ENCODE measurements around the gene KIF1B.

KIF1B gene

DNA sequence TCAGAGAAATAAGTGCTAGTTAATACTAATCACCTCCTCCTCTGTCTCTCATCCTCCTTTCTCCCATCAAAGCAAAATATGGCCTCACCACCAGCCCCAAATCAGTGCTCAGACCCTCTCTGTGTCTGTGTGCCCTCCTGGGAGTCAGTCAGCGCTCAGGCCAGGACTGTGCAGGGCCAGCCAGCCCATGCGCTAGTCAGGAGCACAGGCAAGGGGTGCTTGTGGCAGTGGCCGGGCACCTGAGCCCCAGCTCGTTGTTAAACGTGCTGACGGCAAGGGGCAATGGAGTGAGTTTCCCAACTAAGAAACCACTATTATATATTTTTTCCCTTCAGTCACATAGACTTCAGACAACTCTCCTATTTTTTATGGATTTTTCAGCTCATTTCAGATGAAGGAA lies 169.3 kb downstream of the KIF1B start:
- Histone ChIP-seq H2BK12ac (ENCODE audit: low read length) (no peak overlapping the region), H3K4me2 (ENCODE audit: insufficient read depth, low read length, poor library complexity, severe bottlenecking) (no peak overlapping the region), H3K4me1 (ENCODE audit: control insufficient read depth in 2 of 2, insufficient read depth in 1 of 2, low read depth in 1 of 2, low read length in 2 of 2) (peaks cover 0 to 11% of the 10 kb centered on the region in 2 donors), H3K9ac (ENCODE audit: low read depth, low read length, poor library complexity) (no peak overlapping the region), H4K91ac (ENCODE audit: low read depth, low read length, poor library complexity) (no peak overlapping the region), H2BK120ac (ENCODE audit: low read depth, low read length) (no peak overlapping the region), H3K4ac (ENCODE audit: low read length) (no peak overlapping the region), H2BK15ac (ENCODE audit: low read length) (no peak overlapping the region), H2AFZ (ENCODE audit: low read length) (no peak overlapping the region), H3K23ac (ENCODE audit: low read depth, low read length, poor library complexity) (no peak overlapping the region), H2BK5ac (ENCODE audit: low read length) (no peak overlapping the region), H4K8ac (ENCODE audit: low read depth, low read length) (no peak overlapping the region), H3K27me3 (ENCODE audit: control insufficient read depth in 3 of 3, insufficient read depth in 3 of 3, low read depth in 1 of 3, low read length in 3 of 3) (no peaks in the 10 kb centered on the region), H3K14ac (ENCODE audit: low read length) (no peak overlapping the region), H3K9me3 (replicated peaks in 1 of 2; ENCODE audit: control insufficient read depth in 2 of 2, insufficient read depth in 1 of 2, low read depth in 1 of 2, low read length in 2 of 2) (no peaks in the 10 kb centered on the region), H3K4me3 (ENCODE audit: low read length in 2 of 2) (no peak overlapping the region), H2AK5ac (ENCODE audit: low read depth, low read length) (no peak overlapping the region), H3K27ac (replicated peaks; ENCODE audit: low read length) (no peak overlapping the region), H3K18ac (ENCODE audit: low read length) (no peak overlapping the region), H3K79me1 (ENCODE audit: low read depth, low read length) (peaks cover 3% of the 10 kb centered on the region), H3K36me3 (replicated peaks in 1 of 2; ENCODE audit: control insufficient read depth in 2 of 2, insufficient read depth in 2 of 2, low read length in 2 of 2) (peaks cover 30 to 96% of the 10 kb centered on the region in 2 donors)
- DNase-seq (ENCODE audit: low spot score): no peak
- no CpG with 5 or more reads among the region's 6 CpGs for WGBS, 2 donors (ENCODE audit: extremely low coverage in 2 of 2, insufficient read length in 2 of 2, insufficient replicate concordance in 1 of 2)

DNA sequence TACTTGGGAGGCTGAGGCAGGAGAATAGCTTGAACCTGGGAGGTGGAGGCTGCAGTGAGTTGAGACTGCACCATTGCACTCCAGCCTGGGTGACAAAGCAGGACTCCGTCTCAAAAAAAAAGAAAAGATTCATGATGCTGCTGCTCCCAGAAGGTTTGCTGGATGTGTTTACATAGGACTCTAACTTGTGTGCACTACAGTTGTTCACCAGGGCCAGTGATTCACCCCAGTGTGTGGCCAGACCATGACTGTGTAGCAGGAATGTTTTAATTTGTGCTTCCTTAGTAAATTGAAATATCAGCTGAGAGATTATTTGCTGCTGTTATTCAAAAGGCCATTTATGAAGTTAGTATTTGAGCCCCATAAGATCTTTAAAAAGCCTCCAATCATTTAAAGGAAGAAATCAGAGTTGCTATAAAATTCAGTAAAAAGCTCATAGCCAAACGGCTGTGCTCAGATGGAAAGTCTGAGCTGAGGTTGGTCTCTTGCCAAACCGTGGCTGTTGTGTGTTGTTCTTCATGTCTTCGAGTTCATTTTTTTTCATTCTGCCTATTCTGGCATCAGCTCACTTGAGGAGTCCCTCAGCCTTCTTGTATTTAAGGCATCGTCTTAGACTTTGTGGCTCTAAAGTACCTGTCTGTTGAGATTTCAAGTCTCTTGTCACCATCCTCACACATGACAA lies 170.4 kb downstream of the KIF1B start:
- Histone ChIP-seq H3K18ac (ENCODE audit: low read length) (no peak overlapping the region), H2BK12ac (ENCODE audit: low read length) (no peak overlapping the region), H3K4me2 (ENCODE audit: insufficient read depth, low read length, poor library complexity, severe bottlenecking) (no peak overlapping the region), H3K14ac (ENCODE audit: low read length) (no peak overlapping the region), H3K9me3 (replicated peaks in 1 of 2; ENCODE audit: control insufficient read depth in 2 of 2, insufficient read depth in 1 of 2, low read depth in 1 of 2, low read length in 2 of 2) (no peaks in the 10 kb centered on the region), H2BK5ac (ENCODE audit: low read length) (no peak overlapping the region), H3K79me1 (ENCODE audit: low read depth, low read length) (peaks cover 3% of the 10 kb centered on the region), H3K9ac (ENCODE audit: low read depth, low read length, poor library complexity) (no peak overlapping the region), H2AFZ (ENCODE audit: low read length) (no peak overlapping the region), H4K8ac (ENCODE audit: low read depth, low read length) (no peak overlapping the region), H3K4ac (ENCODE audit: low read length) (no peak overlapping the region), H3K27me3 (ENCODE audit: control insufficient read depth in 3 of 3, insufficient read depth in 3 of 3, low read depth in 1 of 3, low read length in 3 of 3) (no peaks in the 10 kb centered on the region), H3K27ac (replicated peaks; ENCODE audit: low read length) (no peak overlapping the region), H2BK15ac (ENCODE audit: low read length) (no peak overlapping the region), H3K36me3 (replicated peaks in 1 of 2; ENCODE audit: control insufficient read depth in 2 of 2, insufficient read depth in 2 of 2, low read length in 2 of 2) (peaks cover 22 to 92% of the 10 kb centered on the region in 2 donors), H2BK120ac (ENCODE audit: low read depth, low read length) (no peak overlapping the region), H3K4me3 (ENCODE audit: low read length in 2 of 2) (no peak overlapping the region), H3K23ac (ENCODE audit: low read depth, low read length, poor library complexity) (no peak overlapping the region), H4K91ac (ENCODE audit: low read depth, low read length, poor library complexity) (no peak overlapping the region), H2AK5ac (ENCODE audit: low read depth, low read length) (no peak overlapping the region), H3K4me1 (ENCODE audit: control insufficient read depth in 2 of 2, insufficient read depth in 1 of 2, low read depth in 1 of 2, low read length in 2 of 2) (peaks cover 0 to 11% of the 10 kb centered on the region in 2 donors)
- no CpG with 5 or more reads among the region's 5 CpGs for WGBS, 2 donors (ENCODE audit: extremely low coverage in 2 of 2, insufficient read length in 2 of 2, insufficient replicate concordance in 1 of 2)
- DNase-seq (ENCODE audit: low spot score): no peak

DNA sequence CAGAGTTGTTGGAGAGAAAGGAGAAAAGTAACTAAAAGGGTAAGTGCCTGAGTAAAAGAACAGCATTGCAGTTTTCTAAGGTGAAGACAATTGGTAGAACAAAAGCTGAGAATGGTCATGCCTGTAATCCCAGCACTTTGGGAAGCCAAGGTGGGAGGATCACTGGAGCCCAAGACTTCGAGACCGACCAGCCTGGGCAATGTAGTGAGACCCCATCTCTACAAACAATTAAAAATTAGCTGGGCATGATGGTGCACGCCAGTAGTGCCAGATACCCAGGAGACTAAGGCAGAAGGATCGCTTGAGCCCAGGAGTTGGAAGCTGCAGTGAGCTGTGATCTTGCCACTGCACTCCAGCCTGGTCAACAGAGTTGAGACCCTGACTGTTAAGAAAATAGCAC lies 173.3 kb downstream of the KIF1B start:
- no peak overlapping the region for H3K9ac ChIP-seq (ENCODE audit: low read depth, low read length, poor library complexity)
- H3K4ac ChIP-seq (ENCODE audit: low read length): no peak overlapping the region
- peaks cover 7 to 13% of the 10 kb centered on the region in 2 donors for H3K4me1 ChIP-seq (ENCODE audit: control insufficient read depth in 2 of 2, insufficient read depth in 1 of 2, low read depth in 1 of 2, low read length in 2 of 2)
- H2BK15ac ChIP-seq (ENCODE audit: low read length): no peak overlapping the region
- no peak for DNase-seq (ENCODE audit: low spot score)
- no peak overlapping the region for H3K18ac ChIP-seq (ENCODE audit: low read length)
- H2AK5ac ChIP-seq (ENCODE audit: low read depth, low read length): no peak overlapping the region
- no peak overlapping the region for H2BK12ac ChIP-seq (ENCODE audit: low read length)
- no peak overlapping the region for H2BK120ac ChIP-seq (ENCODE audit: low read depth, low read length)
- no peak overlapping the region for H4K8ac ChIP-seq (ENCODE audit: low read depth, low read length)
- H3K14ac ChIP-seq (ENCODE audit: low read length): no peak overlapping the region
- no peaks in the 10 kb centered on the region for H3K9me3 ChIP-seq (replicated peaks in 1 of 2; ENCODE audit: control insufficient read depth in 2 of 2, insufficient read depth in 1 of 2, low read depth in 1 of 2, low read length in 2 of 2)
- no peaks in the 10 kb centered on the region for H3K27me3 ChIP-seq (ENCODE audit: control insufficient read depth in 3 of 3, insufficient read depth in 3 of 3, low read depth in 1 of 3, low read length in 3 of 3)
- H3K4me3 ChIP-seq (ENCODE audit: low read length in 2 of 2): no peak overlapping the region
- H2AFZ ChIP-seq (ENCODE audit: low read length): no peak overlapping the region
- no peak overlapping the region for H3K27ac ChIP-seq (replicated peaks; ENCODE audit: low read length)
- peaks cover 2% of the 10 kb centered on the region for H3K79me1 ChIP-seq (ENCODE audit: low read depth, low read length)
- H3K23ac ChIP-seq (ENCODE audit: low read depth, low read length, poor library complexity): no peak overlapping the region
- H3K4me2 ChIP-seq (ENCODE audit: insufficient read depth, low read length, poor library complexity, severe bottlenecking): no peak overlapping the region
- H3K36me3 ChIP-seq (replicated peaks in 1 of 2; ENCODE audit: control insufficient read depth in 2 of 2, insufficient read depth in 2 of 2, low read length in 2 of 2): peaks cover 9 to 72% of the 10 kb centered on the region in 2 donors
- no peak overlapping the region for H2BK5ac ChIP-seq (ENCODE audit: low read length)
- WGBS, 2 donors (ENCODE audit: extremely low coverage in 2 of 2, insufficient read length in 2 of 2, insufficient replicate concordance in 1 of 2): no CpG with 5 or more reads among the region's 4 CpGs
- H4K91ac ChIP-seq (ENCODE audit: low read depth, low read length, poor library complexity): no peak overlapping the region

DNA sequence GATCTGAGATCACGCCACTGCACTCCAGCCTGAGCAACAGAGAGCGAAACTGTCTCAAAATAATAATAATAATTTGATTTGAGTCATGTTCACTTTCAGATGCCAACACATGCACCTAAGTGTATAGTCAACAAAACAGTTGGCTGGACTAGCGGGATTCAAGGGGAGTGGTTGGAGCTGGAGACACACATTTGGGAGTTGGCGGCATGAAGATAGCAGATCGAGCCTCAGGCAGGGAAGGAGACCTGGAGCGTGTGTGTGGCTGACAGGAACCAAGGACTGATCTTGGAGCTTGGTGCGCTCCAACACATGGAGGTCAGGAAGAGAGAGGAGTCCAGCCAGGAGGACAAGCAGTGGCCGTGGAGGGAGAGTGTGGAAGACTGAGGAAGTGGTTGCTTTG lies 173.8 kb downstream of the KIF1B start:
- Histone ChIP-seq H3K27ac (replicated peaks; ENCODE audit: low read length) (no peak overlapping the region), H3K4me1 (ENCODE audit: control insufficient read depth in 2 of 2, insufficient read depth in 1 of 2, low read depth in 1 of 2, low read length in 2 of 2) (peaks cover 9 to 13% of the 10 kb centered on the region in 2 donors), H2BK12ac (ENCODE audit: low read length) (no peak overlapping the region), H3K14ac (ENCODE audit: low read length) (no peak overlapping the region), H3K18ac (ENCODE audit: low read length) (no peak overlapping the region), H2BK120ac (ENCODE audit: low read depth, low read length) (no peak overlapping the region), H3K9ac (ENCODE audit: low read depth, low read length, poor library complexity) (no peak overlapping the region), H3K27me3 (ENCODE audit: control insufficient read depth in 3 of 3, insufficient read depth in 3 of 3, low read depth in 1 of 3, low read length in 3 of 3) (no peaks in the 10 kb centered on the region), H2AFZ (ENCODE audit: low read length) (no peak overlapping the region), H2AK5ac (ENCODE audit: low read depth, low read length) (no peak overlapping the region), H3K4ac (ENCODE audit: low read length) (no peak overlapping the region), H2BK15ac (ENCODE audit: low read length) (no peak overlapping the region), H4K91ac (ENCODE audit: low read depth, low read length, poor library complexity) (peak overlapping the region; percentile 95), H2BK5ac (ENCODE audit: low read length) (no peak overlapping the region), H3K79me1 (ENCODE audit: low read depth, low read length) (peaks cover 2% of the 10 kb centered on the region), H3K4me3 (ENCODE audit: low read length in 2 of 2) (no peak overlapping the region), H3K4me2 (ENCODE audit: insufficient read depth, low read length, poor library complexity, severe bottlenecking) (no peak overlapping the region), H3K9me3 (replicated peaks in 1 of 2; ENCODE audit: control insufficient read depth in 2 of 2, insufficient read depth in 1 of 2, low read depth in 1 of 2, low read length in 2 of 2) (no peaks in the 10 kb centered on the region), H3K23ac (ENCODE audit: low read depth, low read length, poor library complexity) (no peak overlapping the region), H4K8ac (ENCODE audit: low read depth, low read length) (no peak overlapping the region), H3K36me3 (replicated peaks in 1 of 2; ENCODE audit: control insufficient read depth in 2 of 2, insufficient read depth in 2 of 2, low read length in 2 of 2) (peaks cover 5 to 71% of the 10 kb centered on the region in 2 donors)
- WGBS, 2 donors (ENCODE audit: extremely low coverage in 2 of 2, insufficient read length in 2 of 2, insufficient replicate concordance in 1 of 2): no CpG with 5 or more reads among the region's 8 CpGs
- DNase-seq (ENCODE audit: low spot score): no peak

Data from neuronal stem cell (in vitro differentiated cells).